Prostate gland (tissue), 2 donors: ENCODE results near the gene ENOX2. TPM values are rescaled to one million over a fixed set of nuclear protein-coding genes. Genes with fewer than 3 reads are reported as not detected.

Experiments
- DNase-seq: peaks from one replicate; pipeline ENCODE4 v3.0.0-alpha.2; 2019; ENCODE audit warnings: low spot score
- H3K27ac ChIP-seq, 2 donors: fragments of 200-600 bp; sonication (generic); 2 replicates each; pipeline ENCODE4 v1.5.1; 2017 to 2019
- H3K27me3 ChIP-seq: fragments of 200-600 bp; sonication (generic); replicated peaks from 2 replicates; pipeline ENCODE4 v1.5.1; 2019; ENCODE audit not compliant: insufficient read depth
- H3K36me3 ChIP-seq, 2 donors: fragments of 200-600 bp; sonication (generic); 1 replicate in 1 of 2; 2 replicates in 1 of 2; pipeline versions ENCODE4 v1.5.1 to v1.8.1; 2017 to 2019
- H3K4me1 ChIP-seq: fragments of 200-600 bp; sonication (generic); replicated peaks from 2 replicates; pipeline ENCODE4 v1.5.1; 2019
- H3K4me3 ChIP-seq, 2 donors: fragments of 200-600 bp; sonication (generic); 2 replicates each; pipeline ENCODE4 v1.5.1; 2017 to 2019
- H3K9me3 ChIP-seq: fragments of 200-600 bp; sonication (generic); 2 replicates; pipeline ENCODE4 v1.5.1; 2017
- POLR2A ChIP-seq: fragments of 450-650 bp; IDR thresholded peaks from one replicate; pipeline ENCODE4 v1.6.1; 2016; ENCODE audit warnings: antibody characterized with exemption, mild to moderate bottlenecking
- POLR2AphosphoS5 ChIP-seq: sonication (generic); formaldehyde crosslinking; IDR thresholded peaks from one replicate; pipeline ENCODE4 v1.6.1; 2017; ENCODE audit warnings: antibody characterized with exemption
- WGBS: methylation state at CpG from one replicate; pipeline ENCODE4 v1.1.5; 2018; 5-methylcytosine and 5-hydroxymethylcytosine counted together
- intact Hi-C: fragments of 100-400 bp; cut with DNase I; formaldehyde crosslinking; loops from one replicate; pipeline ENCODE4 v1.14.2; 2022
- total RNA-seq, 2 donors: library from RNA; depleted of rRNA; stranded (reverse); fragments of >200 nt; gene quantifications; one replicate each; pipeline ENCODE4 v1.1.0, GENCODE V29; 2016
- TF ChIP-seq, protein P1 (sequence below), 4 experiments: fragments of 200-600 bp in 2 of 4; fragments of 450-650 bp in 2 of 4; sonication (generic) in 2 of 4; IDR thresholded peaks; 1 replicate in 3 of 4; 2 replicates in 1 of 4; pipeline ENCODE4 v1.5.1; 2016 to 2019; ENCODE audit warnings: antibody characterized with exemption in 4 of 4, mild to moderate bottlenecking in 2 of 4, moderate library complexity in 2 of 4

ENOX2 gene
- total RNA-seq, 2 donors from 2014 or later = 21.6 to 27.5 TPM

- 100% methylated on average over 1 of the region's 1 CpG for WGBS
- H3K36me3 ChIP-seq = no peaks in the 10 kb centered on the region
- H3K4me1 ChIP-seq = no peaks in the 10 kb centered on the region
- no peaks in the 10 kb centered on the region for H3K9me3 ChIP-seq
- no peak overlapping the region for H3K27ac ChIP-seq
- H3K4me3 ChIP-seq = no peak overlapping the region
- H3K27me3 ChIP-seq = no peaks in the 10 kb centered on the region
- no peak for DNase-seq
- intact Hi-C loops = no loop called here
- TF ChIP-seq POLR2AphosphoS5 (no peak), POLR2A (no peak)
- TF ChIP-seq, protein P1, sequence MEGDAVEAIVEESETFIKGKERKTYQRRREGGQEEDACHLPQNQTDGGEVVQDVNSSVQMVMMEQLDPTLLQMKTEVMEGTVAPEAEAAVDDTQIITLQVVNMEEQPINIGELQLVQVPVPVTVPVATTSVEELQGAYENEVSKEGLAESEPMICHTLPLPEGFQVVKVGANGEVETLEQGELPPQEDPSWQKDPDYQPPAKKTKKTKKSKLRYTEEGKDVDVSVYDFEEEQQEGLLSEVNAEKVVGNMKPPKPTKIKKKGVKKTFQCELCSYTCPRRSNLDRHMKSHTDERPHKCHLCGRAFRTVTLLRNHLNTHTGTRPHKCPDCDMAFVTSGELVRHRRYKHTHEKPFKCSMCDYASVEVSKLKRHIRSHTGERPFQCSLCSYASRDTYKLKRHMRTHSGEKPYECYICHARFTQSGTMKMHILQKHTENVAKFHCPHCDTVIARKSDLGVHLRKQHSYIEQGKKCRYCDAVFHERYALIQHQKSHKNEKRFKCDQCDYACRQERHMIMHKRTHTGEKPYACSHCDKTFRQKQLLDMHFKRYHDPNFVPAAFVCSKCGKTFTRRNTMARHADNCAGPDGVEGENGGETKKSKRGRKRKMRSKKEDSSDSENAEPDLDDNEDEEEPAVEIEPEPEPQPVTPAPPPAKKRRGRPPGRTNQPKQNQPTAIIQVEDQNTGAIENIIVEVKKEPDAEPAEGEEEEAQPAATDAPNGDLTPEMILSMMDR (IDR thresholded peaks at IDR 0.05) = no peak
These were observed 255.5 kb downstream of the ENOX2 start for GRCh38 chrX:130647468-130647867.

DNA sequence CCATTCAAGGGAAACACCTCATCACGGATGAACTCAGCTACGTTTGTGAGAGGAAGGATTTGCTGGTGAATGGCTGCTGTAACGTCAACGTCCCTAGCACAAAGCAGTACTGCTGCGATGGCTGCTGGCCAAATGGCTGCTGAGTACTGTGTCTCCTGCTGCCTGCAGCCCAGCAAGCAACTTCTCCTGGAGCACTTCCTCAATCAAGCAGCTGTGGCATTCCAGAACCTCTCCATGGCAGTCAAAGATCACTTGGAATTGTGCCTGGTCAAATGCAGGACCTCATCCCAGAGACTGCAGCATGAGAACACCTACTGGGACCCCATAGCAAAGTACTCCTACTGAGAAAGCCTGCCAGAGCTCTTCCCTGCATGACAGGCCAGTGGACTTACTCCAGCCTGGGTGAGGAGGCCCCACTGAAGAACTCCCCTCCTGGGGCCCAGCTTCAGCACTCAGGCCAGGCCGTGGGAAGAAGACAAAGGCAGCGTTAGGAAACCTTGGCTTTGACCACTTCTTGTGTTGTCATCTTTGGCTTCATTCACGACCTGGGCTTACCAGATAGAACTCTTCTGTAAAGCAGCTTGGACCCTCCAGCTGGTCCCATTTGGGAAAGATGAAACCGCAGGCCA is 256.9 kb downstream of the ENOX2 start:
- TF ChIP-seq POLR2A (no peak), POLR2AphosphoS5 (no peak)
- TF ChIP-seq, protein P1 (IDR thresholded peaks at IDR 0.05) = no peak
- H3K4me3 ChIP-seq = no peak overlapping the region
- no peaks in the 10 kb centered on the region for H3K27me3 ChIP-seq
- intact Hi-C loops = no loop called here
- no peaks in the 10 kb centered on the region for H3K9me3 ChIP-seq
- DNase-seq = no peak
- H3K27ac ChIP-seq = no peak overlapping the region
- 89% methylated on average over 6 of the region's 9 CpGs for WGBS
- no peaks in the 10 kb centered on the region for H3K4me1 ChIP-seq
- H3K36me3 ChIP-seq = no peaks in the 10 kb centered on the region

DNA sequence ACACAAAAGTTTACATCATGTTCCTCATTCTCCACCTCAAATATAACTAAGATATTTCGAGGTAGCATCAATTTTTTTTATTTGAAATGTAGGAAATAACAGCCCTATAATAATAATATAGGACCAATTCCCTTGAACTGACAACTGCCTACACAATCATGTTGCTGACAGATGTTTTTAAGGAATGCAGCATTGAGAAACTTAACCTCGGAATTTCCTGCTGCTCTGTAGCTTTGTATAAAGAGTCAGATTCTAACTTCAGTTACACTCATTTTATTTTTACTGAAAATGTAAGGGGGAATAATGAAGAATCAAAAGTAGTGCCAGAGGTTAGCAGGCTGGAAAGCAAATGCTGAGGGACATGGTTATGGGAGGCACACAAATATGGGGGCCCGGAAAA is 265.4 kb downstream of the ENOX2 start:
- intact Hi-C loops = no loop called here

DNA sequence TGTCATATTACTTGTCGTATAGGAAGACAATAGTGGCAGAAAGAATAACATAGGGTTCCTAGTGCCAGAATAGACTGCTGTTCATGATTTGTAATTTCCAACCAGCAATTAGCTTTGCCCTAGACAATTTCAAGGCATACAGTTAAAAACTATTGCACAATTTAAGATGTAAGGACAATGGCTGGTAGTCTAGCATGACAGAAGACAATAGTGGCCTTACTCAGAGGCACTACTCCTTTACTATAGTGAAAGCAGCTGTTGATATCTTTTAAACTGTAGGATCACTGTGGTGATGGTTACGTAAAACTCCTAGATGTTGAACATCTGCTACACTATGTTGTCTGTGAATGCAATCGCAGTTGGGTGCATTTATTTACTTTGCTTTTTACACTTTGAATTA is 266.7 kb downstream of the ENOX2 start:
- Histone ChIP-seq H3K4me3 (no peak overlapping the region), H3K4me1 (no peaks in the 10 kb centered on the region), H3K36me3 (no peaks in the 10 kb centered on the region), H3K27ac (no peak overlapping the region), H3K9me3 (no peaks in the 10 kb centered on the region), H3K27me3 (no peaks in the 10 kb centered on the region)
- WGBS = 94% methylated on average over 3 of the region's 3 CpGs
- TF ChIP-seq POLR2AphosphoS5 = no peak
- TF ChIP-seq POLR2A = no peak
- TF ChIP-seq, protein P1 (IDR thresholded peaks at IDR 0.05) = no peak
- DNase-seq = no peak
- intact Hi-C loops = no loop called here

More for the DNA sequence above, 265.4 kb downstream of the ENOX2 start:
- H3K27me3 ChIP-seq = no peaks in the 10 kb centered on the region
- no peak overlapping the region for H3K27ac ChIP-seq
- DNase-seq = no peak
- 73% methylated on average over 3 of the region's 3 CpGs for WGBS
- TF ChIP-seq POLR2A (no peak), POLR2AphosphoS5 (no peak)
- TF ChIP-seq, protein P1 (IDR thresholded peaks at IDR 0.05) = no peak
- H3K4me1 ChIP-seq = no peaks in the 10 kb centered on the region
- H3K36me3 ChIP-seq = no peaks in the 10 kb centered on the region
- H3K4me3 ChIP-seq = no peak overlapping the region
- H3K9me3 ChIP-seq = no peaks in the 10 kb centered on the region

- intact Hi-C loops = no loop called here
- Histone ChIP-seq H3K36me3 (no peaks in the 10 kb centered on the region), H3K4me3 (no peak overlapping the region), H3K27me3 (no peaks in the 10 kb centered on the region), H3K27ac (no peak overlapping the region), H3K9me3 (no peaks in the 10 kb centered on the region), H3K4me1 (no peaks in the 10 kb centered on the region)
- no peak for DNase-seq
- 96% methylated on average over 3 of the region's 3 CpGs for WGBS
- TF ChIP-seq, protein P1 (IDR thresholded peaks at IDR 0.05) = no peak
- TF ChIP-seq POLR2A = no peak
- no peak for TF ChIP-seq POLR2AphosphoS5
These were observed 272.0 kb downstream of the ENOX2 start for GRCh38 chrX:130631011-130631410.
